ENCODE measurements around the gene NBPF1. TPM values are rescaled to one million over a fixed set of nuclear protein-coding genes. Genes with fewer than 3 reads are reported as not detected.
"Not testable (repeated sequence)": the region's sequence is repeated elsewhere in the genome, so short reads cannot be mapped to it uniquely, and the experiment has no call there.

The NBPF1 gene
- total and polyA plus RNA-seq, 8 donors: 35.2 to 125 (median 106) TPM

DNA sequence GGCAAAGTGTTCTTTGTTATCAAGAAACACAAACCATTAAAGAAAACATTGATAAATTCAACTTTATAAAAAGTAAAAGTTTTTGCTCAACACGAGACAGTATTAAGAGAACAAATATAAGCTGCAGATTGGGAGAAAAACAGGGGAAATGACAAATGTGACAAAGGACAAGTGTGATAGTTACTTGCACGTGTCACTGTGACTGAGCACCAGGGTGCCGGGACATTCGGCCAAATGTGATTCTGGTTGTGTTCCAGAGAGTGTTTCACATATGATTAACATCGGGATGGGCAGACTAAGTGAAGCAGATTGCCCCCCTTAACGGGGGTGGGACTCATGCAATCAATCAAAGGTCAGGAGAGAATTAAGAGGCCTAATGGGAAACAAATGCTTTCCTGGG, 52.9 kb downstream of the NBPF1 start:
- H3K9me3 ChIP-seq; intact Hi-C loops (cut with DNase I); H3K4me1 ChIP-seq; H3K4me3 ChIP-seq; H3K27me3 ChIP-seq; ATAC-seq; H3K27ac ChIP-seq; H3K36me3 ChIP-seq: not testable (repeated sequence)
- DNase-seq: peak in 1 of 4 donors; percentile 57

DNA sequence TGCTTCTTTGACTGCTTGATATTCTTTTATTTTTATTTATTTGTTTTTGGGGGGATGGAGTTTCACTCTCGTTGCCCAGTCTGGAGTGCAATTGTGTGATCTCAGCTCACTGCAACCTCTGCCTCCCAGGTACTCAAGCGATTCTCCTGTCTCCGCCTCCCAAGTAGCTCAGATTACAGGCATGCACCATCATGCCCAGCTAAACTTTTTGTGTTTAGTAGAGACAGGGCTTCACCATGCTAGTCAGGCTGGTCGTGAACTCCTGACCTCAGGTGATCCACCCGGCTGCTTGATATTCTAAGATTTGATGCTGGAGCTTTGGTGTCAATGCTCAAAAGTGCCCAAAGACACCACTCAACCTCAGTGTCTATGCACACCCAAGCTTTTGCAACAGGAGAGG, 53.7 kb downstream of the NBPF1 start:
- H3K27me3 ChIP-seq; ATAC-seq; intact Hi-C loops (cut with DNase I): not testable (repeated sequence)

DNA sequence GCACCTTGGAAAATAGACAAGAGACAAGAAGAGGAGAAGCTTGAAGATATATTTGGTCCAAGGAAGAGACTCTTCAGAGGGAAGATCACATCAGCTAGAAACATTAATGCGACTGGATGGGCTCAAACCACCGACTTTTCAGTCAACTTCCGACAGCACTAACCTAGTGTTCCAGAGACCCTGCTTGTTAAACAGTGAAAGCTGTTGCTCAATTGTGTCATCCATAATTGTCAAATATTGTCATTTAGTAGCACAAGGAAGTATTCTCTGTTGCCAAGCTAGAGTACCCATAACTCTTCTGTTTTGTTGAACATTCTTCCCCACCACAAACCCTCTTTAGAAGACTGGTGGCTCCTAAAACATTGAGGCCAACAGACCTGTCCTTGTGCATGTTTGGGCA, 56.3 kb downstream of the NBPF1 start:
- intact Hi-C loops (cut with DNase I); H3K4me3 ChIP-seq; H3K9me3 ChIP-seq; H3K27ac ChIP-seq; H3K4me1 ChIP-seq; DNase-seq; ATAC-seq; H3K27me3 ChIP-seq; H3K36me3 ChIP-seq: not testable (repeated sequence)

More for the DNA sequence above, 53.7 kb downstream of the NBPF1 start:
- not testable (repeated sequence) for H3K9me3 ChIP-seq, H3K27ac ChIP-seq, H3K4me1 ChIP-seq, H3K4me3 ChIP-seq, H3K36me3 ChIP-seq, DNase-seq

DNA sequence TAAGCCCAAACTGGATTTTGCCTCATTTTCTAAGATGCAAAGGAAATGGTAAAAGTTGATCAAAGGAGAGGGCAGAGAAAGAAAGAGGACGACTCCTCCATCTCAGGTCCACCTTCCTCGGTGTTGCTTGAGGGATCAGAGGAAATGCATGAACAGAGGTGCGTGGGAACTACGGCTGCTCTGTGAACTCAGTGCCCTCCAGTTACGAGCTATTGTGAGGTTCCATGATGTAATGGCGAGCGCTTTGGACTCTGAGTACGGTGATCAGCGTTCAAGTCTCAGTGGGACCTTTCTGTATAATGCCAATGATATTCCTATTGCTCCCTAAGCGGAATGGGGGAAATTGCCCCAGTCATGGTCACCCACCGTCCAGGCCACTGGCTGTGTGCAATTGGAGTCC, 60.1 kb downstream of the NBPF1 start:
- H3K9me3 ChIP-seq; H3K4me1 ChIP-seq; intact Hi-C loops (cut with DNase I); H3K27ac ChIP-seq; DNase-seq; H3K36me3 ChIP-seq; H3K27me3 ChIP-seq; H3K4me3 ChIP-seq; ATAC-seq: not testable (repeated sequence)

DNA sequence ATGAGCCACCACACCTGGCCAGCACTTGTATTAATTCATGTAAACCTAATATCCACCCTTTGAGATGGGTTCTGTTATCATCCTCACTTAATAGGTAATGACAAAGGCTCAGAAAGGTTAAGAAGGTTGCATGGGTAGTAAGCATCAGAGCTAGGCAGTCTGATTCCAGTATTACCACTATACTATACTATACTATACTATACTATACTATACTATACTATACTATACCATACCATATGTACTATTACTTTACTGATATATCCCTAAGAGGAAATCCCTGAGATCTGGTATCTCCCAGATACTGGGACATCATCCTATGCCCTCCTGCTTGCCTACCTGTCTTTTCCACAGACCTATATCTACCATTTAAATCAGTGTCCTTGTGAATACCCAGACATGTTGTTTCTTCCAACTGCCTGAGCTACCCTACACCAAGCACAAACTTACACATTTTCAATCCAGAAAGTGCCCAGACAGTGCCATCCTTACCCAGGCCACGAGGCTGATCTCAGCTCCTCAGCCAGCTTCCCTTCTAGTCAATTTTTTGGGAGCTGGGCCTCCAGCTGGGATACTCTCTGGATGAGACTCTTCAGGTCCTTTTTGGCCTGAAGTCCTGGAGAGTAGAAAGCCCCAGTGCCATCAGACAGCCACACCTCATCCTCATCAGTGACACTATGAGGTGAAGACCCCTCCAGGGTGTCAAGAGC, 63.0 kb downstream of the NBPF1 start:
- intact Hi-C loops (cut with DNase I); H3K36me3 ChIP-seq; H3K9me3 ChIP-seq; H3K27ac ChIP-seq; ATAC-seq; H3K27me3 ChIP-seq; DNase-seq; H3K4me3 ChIP-seq; H3K4me1 ChIP-seq: not testable (repeated sequence)

DNA sequence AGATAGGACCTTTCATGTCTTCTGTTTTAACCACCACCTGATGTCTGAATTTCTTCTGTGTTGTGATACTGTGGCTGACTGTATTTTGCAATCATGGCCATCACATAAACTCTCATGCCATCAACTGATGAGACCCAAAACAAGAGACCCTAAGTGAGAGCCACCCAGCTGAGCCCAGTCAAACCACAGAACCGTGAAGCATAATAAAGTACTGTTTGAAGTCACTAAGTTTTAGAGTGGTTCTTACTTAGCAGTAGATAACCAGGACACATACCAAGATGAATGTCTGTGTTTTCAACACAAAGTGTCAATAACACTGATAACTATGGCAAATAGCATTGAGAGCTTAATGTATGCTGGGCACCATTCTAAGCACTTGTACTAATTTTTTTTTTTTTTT, 63.8 kb downstream of the NBPF1 start:
- ATAC-seq; intact Hi-C loops (cut with DNase I); H3K27me3 ChIP-seq; H3K4me1 ChIP-seq; H3K36me3 ChIP-seq; H3K27ac ChIP-seq; H3K4me3 ChIP-seq; H3K9me3 ChIP-seq; DNase-seq: not testable (repeated sequence)

DNA sequence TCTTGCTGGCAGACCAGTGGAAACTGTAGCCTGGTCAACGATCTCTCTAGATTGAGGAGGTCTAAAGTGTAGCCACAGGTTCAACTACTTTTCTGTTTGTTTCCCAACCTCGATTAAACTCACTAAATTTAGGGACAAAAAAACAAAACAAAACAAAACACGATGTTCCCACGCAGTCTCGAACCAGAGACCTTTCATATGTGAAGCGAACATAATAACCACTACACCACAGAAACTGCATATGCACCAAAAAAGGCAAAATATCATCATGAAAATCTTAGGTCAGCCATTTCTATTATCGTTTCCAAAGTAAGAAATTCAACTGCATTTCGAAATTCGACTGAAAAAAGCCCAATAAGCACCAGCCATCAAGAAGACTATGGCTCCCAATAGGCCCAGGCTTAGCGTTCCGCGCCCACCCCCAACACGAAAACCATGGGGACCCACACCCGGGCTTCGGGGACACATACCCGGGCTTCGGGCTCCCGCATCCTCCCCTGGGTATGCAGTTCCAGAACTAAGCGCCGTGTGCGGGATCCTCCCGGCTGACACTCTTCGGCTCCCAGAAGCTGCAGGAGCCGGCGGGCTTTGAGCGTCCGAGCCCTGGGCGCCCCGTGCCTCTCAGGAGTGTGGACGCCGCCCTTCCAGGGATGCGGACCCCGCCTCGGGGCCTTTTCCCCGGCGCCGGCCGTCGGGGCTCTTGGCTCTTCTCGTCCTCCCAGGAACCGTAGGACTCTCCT, 65.7 kb downstream of the NBPF1 start:
- DNase-seq; H3K36me3 ChIP-seq; H3K9me3 ChIP-seq; H3K27ac ChIP-seq; ATAC-seq; H3K27me3 ChIP-seq; intact Hi-C loops (cut with DNase I); H3K4me3 ChIP-seq; H3K4me1 ChIP-seq: not testable (repeated sequence)

DNA sequence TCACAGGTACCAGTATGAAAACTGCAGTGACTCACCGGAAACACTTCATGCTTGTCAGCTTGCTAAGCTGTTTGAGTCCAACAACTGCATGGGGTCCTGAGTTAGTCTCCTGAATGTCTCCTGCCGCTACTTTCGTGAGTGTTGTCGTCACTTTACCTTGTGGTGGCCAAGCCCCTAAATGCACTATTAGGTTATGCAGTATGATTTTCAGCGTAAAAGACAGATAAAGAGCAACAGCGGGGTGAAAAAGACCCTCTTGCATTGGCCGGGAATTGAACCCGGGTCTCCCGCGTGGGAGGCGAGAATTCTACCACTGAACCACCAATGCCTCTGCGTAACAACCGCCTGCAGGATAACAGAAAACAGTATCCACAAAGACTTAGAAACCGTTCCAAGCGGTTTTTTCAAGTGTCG, 67.7 kb downstream of the NBPF1 start:
- H3K4me1 ChIP-seq; ATAC-seq; H3K4me3 ChIP-seq; H3K27me3 ChIP-seq; H3K27ac ChIP-seq; H3K9me3 ChIP-seq; intact Hi-C loops (cut with DNase I); H3K36me3 ChIP-seq: not testable (repeated sequence)
- peak in 1 of 4 donors; percentile 25 for DNase-seq

DNA sequence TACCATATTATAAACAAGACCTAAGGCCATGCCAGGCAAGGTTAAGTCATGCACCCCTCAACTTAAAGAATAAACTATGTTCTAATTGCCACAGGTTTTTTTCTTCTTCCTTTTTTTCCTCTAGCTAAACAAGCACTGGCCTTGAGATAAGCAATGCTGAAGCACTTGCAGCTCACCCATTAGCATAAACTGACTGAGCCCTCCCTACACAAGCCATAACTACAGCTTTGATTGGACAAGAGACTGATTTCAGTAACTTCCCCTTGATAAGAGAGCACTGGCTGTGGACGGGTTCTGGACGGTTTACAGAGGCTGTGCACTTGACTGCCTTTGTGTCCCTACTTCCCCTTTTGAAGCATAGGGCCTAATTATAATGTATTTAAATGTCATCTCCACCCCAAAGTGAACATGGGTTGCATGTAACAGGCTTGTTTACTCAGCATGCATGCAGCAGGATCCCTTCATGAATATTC, 72.9 kb downstream of the NBPF1 start:
- intact Hi-C loops (cut with DNase I); H3K9me3 ChIP-seq; H3K4me3 ChIP-seq; DNase-seq; H3K27ac ChIP-seq; ATAC-seq; H3K4me1 ChIP-seq; H3K36me3 ChIP-seq: not testable (repeated sequence)
- H3K27me3 ChIP-seq: peaks cover under 1 to 15% of the 10 kb centered on the region in 2 donors

DNA sequence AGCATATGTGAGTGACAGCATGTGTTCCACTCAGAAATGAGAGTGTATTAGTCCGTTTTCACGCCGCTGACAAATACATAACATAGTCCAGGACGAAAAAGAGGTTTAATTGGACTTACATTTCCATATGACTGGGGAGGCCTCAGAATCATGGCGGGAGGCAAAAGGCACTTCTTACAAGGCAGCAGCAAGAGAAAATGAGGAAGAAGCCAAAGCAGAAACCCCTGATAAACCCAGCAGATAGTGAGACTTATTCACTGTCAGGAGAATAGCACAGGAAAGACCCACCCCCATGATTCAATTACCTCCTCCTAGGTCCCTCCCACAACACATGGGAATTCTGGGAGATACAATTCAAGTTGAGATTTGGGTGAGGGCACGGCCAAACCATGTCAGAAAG, 75.8 kb downstream of the NBPF1 start:
- DNase-seq; H3K36me3 ChIP-seq; H3K4me1 ChIP-seq; ATAC-seq; intact Hi-C loops (cut with DNase I); H3K27ac ChIP-seq; H3K9me3 ChIP-seq; H3K4me3 ChIP-seq: not testable (repeated sequence)
- H3K27me3 ChIP-seq: peaks cover 10 to 43% of the 10 kb centered on the region in 2 donors

DNA sequence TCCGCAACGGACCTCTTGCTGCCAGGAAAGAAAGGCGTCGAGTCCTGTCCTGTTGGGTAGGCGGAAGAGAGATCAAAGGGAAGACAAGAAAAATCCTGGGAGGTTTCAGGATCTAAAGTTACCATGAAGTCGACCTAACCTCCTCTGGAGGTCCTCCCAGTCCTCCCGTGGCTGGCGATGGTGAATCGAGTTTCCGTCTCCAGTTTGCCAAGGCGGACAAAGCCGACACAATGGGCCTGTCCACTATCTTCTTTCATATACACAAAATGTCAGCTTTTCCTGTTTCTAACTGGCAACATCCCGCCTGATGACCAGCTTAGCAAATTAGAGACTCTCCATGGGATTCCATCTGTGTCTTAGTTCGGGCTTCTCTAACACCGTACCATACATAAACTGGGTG, 76.6 kb downstream of the NBPF1 start:
- ATAC-seq; H3K27ac ChIP-seq; H3K4me3 ChIP-seq; intact Hi-C loops (cut with DNase I); H3K9me3 ChIP-seq; H3K36me3 ChIP-seq; DNase-seq; H3K4me1 ChIP-seq: not testable (repeated sequence)
- H3K27me3 ChIP-seq: peaks cover 10 to 50% of the 10 kb centered on the region in 2 donors

DNA sequence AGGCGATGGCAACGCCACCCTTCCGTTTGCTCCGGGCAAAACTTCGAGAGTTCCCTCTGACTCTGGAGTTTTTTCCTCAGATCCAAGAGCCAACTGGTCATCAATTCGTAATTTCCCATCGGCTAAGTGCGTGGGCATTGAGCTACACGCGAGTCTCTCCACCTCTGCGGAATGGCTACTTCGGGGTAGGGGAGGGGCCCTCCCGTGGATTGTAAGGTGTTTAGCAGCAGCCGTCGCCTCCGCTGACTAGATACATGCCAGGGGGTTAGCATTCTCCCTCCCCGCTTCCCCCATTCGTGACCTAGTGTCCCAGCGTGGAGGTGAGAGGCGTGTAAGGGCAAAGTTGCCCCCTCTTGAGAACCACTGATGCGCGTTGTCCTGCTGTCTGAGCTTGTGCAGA, 77.5 kb downstream of the NBPF1 start:
- intact Hi-C loops (cut with DNase I); H3K9me3 ChIP-seq; H3K27ac ChIP-seq; ATAC-seq; DNase-seq; H3K4me3 ChIP-seq; H3K36me3 ChIP-seq; H3K4me1 ChIP-seq: not testable (repeated sequence)
- H3K27me3 ChIP-seq: peaks cover 10 to 59% of the 10 kb centered on the region in 2 donors

DNA sequence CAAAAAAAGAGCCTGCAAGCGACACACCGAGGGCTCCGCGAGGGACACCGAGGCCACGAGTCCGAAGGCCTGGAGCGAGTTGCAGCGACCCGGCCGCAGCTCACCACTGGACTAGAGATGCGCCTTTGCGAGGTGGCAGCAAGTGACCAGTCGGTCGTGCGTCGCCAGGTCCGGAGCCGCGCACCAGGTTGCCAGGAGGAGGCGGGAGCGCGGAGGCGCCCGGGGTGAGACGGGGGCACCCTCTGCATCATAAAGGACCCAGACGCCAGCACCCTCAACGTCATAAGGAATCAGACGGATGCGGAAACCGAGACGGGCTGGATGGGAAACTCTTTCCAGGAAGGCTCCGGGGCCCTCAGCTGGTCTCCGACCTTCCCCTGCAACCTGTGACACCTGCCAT, 77.9 kb downstream of the NBPF1 start:
- H3K36me3 ChIP-seq; H3K4me1 ChIP-seq; H3K9me3 ChIP-seq; H3K27ac ChIP-seq; H3K4me3 ChIP-seq; intact Hi-C loops (cut with DNase I): not testable (repeated sequence)
- DNase-seq (peak in 1 of 4 donors; percentile 75), ATAC-seq (peak; percentile 37)
- H3K27me3 ChIP-seq: peaks cover 10 to 61% of the 10 kb centered on the region in 2 donors
